A549 (cell line): ENCODE measurements around the gene MAP7D1. TPM values are rescaled to one million over a fixed set of nuclear protein-coding genes. Genes with fewer than 3 reads are reported as not detected.

Source experiments
- ATAC-seq, 2 experiments: fragments of 200-7000 bp in 1 of 2; fragments of >200 bp in 1 of 2; cut with Nextera tagmentation in 1 of 2; cut with Tn5 transposase in 1 of 2; 3 replicates each; pipeline versions ENCODE4 v1.8.0 to v1.9.1; 2018 to 2020; ENCODE audit warnings: mild to moderate bottlenecking in 1 of 2, moderate library complexity in 1 of 2
- CTCF ChIA-PET: fragments of 300-600 bp; sonication (Branson Sonifier 250); formaldehyde crosslinking; extraction: SDS; loops from one replicate; lab custom pipeline; 2021; ENCODE audit warnings: antibody characterized with exemption, inconsistent platforms; lab: Yijun Ruan, JAX
- POLR2A ChIA-PET: fragments of 350-600 bp; formaldehyde crosslinking; extraction: SDS; loops from one replicate; lab custom pipeline; 2021; ENCODE audit warnings: antibody characterized with exemption, inconsistent platforms; lab: Yijun Ruan, JAX
- DNase-seq, 2 experiments: peaks; one replicate each; pipeline versions ENCODE4 v3.0.0 to v3.0.0-alpha.2; 2011 to 2016; ENCODE audit warnings: low read depth in 1 of 2, low spot score in 1 of 2
- FAIRE-seq: peaks from 2 replicates; lab custom pipeline; 2011; peaks lifted over from hg19 to GRCh38; lab: Jason Lieb, UNC
- H3K27ac ChIP-seq, 2 experiments: fragments of >200 bp; sonication (Bioruptor Twin); formaldehyde crosslinking; 3 replicates each; pipeline ENCODE4 v1.5.1; 2016 to 2017
- H3K4me1 ChIP-seq: fragments of >200 bp; sonication (Bioruptor Twin); formaldehyde crosslinking; 3 replicates; pipeline ENCODE4 v1.6.1; 2016
- H3K4me2 ChIP-seq: fragments of >200 bp; sonication (Bioruptor Twin); formaldehyde crosslinking; 3 replicates; pipeline ENCODE4 v1.6.1; 2016
- H3K4me3 ChIP-seq: fragments of >200 bp; sonication (Bioruptor Twin); formaldehyde crosslinking; 3 replicates; pipeline ENCODE4 v1.5.1; 2016
- H3K9me3 ChIP-seq: fragments of >200 bp; sonication (Bioruptor Twin); formaldehyde crosslinking; 3 replicates; pipeline ENCODE4 v1.6.1; 2016
- CBX2 ChIP-seq: fragments of 200-600 bp; sonication (generic); IDR thresholded peaks from 2 replicates; pipeline ENCODE4 v1.6.1; 2016; ENCODE audit warnings: low read depth, mild to moderate bottlenecking, borderline replicate concordance
- EP300 ChIP-seq, 2 experiments: fragments of >200 bp; sonication (Bioruptor Twin); formaldehyde crosslinking; IDR thresholded peaks; 2 replicates in 1 of 2; 3 replicates in 1 of 2; pipeline ENCODE4 v1.6.1; 2016 to 2017
- FOSB ChIP-seq: fragments of 250-450 bp; sonication (Bioruptor Pico); IDR thresholded peaks from 2 replicates; pipeline ENCODE4 v1.5.0; 2020; ENCODE audit warnings: mild to moderate bottlenecking, moderate library complexity
- FOSL2 ChIP-seq, 2 experiments: fragments of 450-650 bp in 1 of 2; fragments of >200 bp in 1 of 2; sonication (Bioruptor Twin) in 1 of 2; formaldehyde crosslinking; IDR thresholded peaks; 2 replicates each; pipeline versions ENCODE4 v1.5.0 to v1.6.1; 2016 to 2020; ENCODE audit warnings: mild to moderate bottlenecking in 1 of 2, moderate library complexity in 1 of 2
- FOXS1 ChIP-seq: fragments of 250-450 bp; sonication (Bioruptor Pico); IDR thresholded peaks from 2 replicates; pipeline ENCODE4 v1.5.0; 2020; ENCODE audit warnings: mild to moderate bottlenecking, moderate library complexity
- HOXA7 ChIP-seq: fragments of 250-450 bp; sonication (Bioruptor Pico); IDR thresholded peaks from 2 replicates; pipeline ENCODE4 v1.5.0; 2020; ENCODE audit warnings: mild to moderate bottlenecking, moderate library complexity
- HOXB13 ChIP-seq: fragments of 250-450 bp; sonication (Bioruptor Pico); IDR thresholded peaks from 2 replicates; pipeline ENCODE4 v1.5.0; 2020; ENCODE audit warnings: low read depth, mild to moderate bottlenecking, moderate library complexity
- HOXB5 ChIP-seq: fragments of 250-450 bp; sonication (Bioruptor Pico); IDR thresholded peaks from 2 replicates; pipeline ENCODE4 v1.5.0; 2020; ENCODE audit warnings: mild to moderate bottlenecking, moderate library complexity
- JUNB ChIP-seq: fragments of >200 bp; sonication (Bioruptor Twin); formaldehyde crosslinking; IDR thresholded peaks from 2 replicates; pipeline ENCODE4 v1.6.1; 2016
- KDM1A ChIP-seq: fragments of 200-600 bp; sonication (generic); IDR thresholded peaks from 2 replicates; pipeline ENCODE4 v1.6.1; 2016; ENCODE audit warnings: low read depth, mild to moderate bottlenecking
- MAFK ChIP-seq: fragments of 450-650 bp; IDR thresholded peaks from 2 replicates; pipeline ENCODE4 v1.6.1; 2014; ENCODE audit not compliant: partially characterized antibody
- MYC ChIP-seq: IDR thresholded peaks from 2 replicates; pipeline ENCODE4 v1.6.1; 2012; ENCODE audit warnings: mild to moderate bottlenecking, inconsistent platforms, low read length, improper control_type of control experiment, borderline replicate concordance
- NPAS2 ChIP-seq: fragments of 250-450 bp; sonication (Bioruptor Pico); IDR thresholded peaks from 2 replicates; pipeline ENCODE4 v1.8.0; 2022; ENCODE audit warnings: mild to moderate bottlenecking, moderate library complexity, borderline replicate concordance
- RAD21 ChIP-seq, 2 experiments: fragments of >200 bp in 1 of 2; sonication (Bioruptor Twin) in 1 of 2; formaldehyde crosslinking in 1 of 2; IDR thresholded peaks in 1 of 2; conservative IDR thresholded peaks in 1 of 2; 2 replicates in 1 of 2; 3 replicates in 1 of 2; pipeline ENCODE4 v1.6.1; 2012 to 2018; ENCODE audit warnings: inconsistent platforms in 1 of 2
- RARB ChIP-seq: fragments of 250-450 bp; sonication (Bioruptor Pico); IDR thresholded peaks from 2 replicates; pipeline ENCODE4 v1.8.0; 2021; ENCODE audit warnings: mild to moderate bottlenecking, moderate library complexity
- RCOR1 ChIP-seq: fragments of 150-350 bp; IDR thresholded peaks from 2 replicates; pipeline ENCODE4 v1.6.1; 2014; ENCODE audit warnings: antibody characterized with exemption, low read length, low read depth
- RNF2 ChIP-seq: fragments of 200-600 bp; sonication (generic); IDR thresholded peaks from 2 replicates; pipeline ENCODE4 v1.6.1; 2016; ENCODE audit warnings: low read depth, mild to moderate bottlenecking, antibody characterized with exemption, moderate library complexity, borderline replicate concordance
- SMC3 ChIP-seq: fragments of >200 bp; sonication (Bioruptor Twin); formaldehyde crosslinking; IDR thresholded peaks from 3 replicates; pipeline ENCODE4 v1.6.1; 2018; ENCODE audit warnings: inconsistent platforms
- TP53 ChIP-seq: fragments of 250-450 bp; sonication (Bioruptor Pico); IDR thresholded peaks from 2 replicates; pipeline ENCODE4 v1.5.0; 2021; ENCODE audit warnings: mild to moderate bottlenecking, moderate library complexity
- ZC3H11A ChIP-seq: fragments of 450-650 bp; IDR thresholded peaks from 2 replicates; pipeline ENCODE4 v1.6.1; 2014; ENCODE audit warnings: antibody characterized with exemption, mild to moderate bottlenecking
- WGBS: methylation state at CpG from one replicate; pipeline ENCODE4 v1.1.6; 2017; ENCODE audit errors: missing lambda C conversion rate; 5-methylcytosine and 5-hydroxymethylcytosine counted together
- polyA plus RNA-seq, 4 experiments: library from polyadenylated mRNA; depleted of rRNA in 3 of 4; stranded (reverse); fragments of >200 nt; fragmentation: RNase III in 1 of 4; extraction: RNeasy Plus Mini Kit Qiagen cat#74134 plus additional on column Dnase treatment in 1 of 4; gene quantifications; 2 replicates in 3 of 4; 3 replicates in 1 of 4; pipeline ENCODE4 v1.2.3, GENCODE V29; 2011 to 2017
- TF ChIP-seq, protein P1 (sequence below): fragments of 200-600 bp; sonication (generic); IDR thresholded peaks from 2 replicates; pipeline ENCODE4 v1.6.1; 2016; ENCODE audit warnings: antibody characterized with exemption, mild to moderate bottlenecking, moderate library complexity
- TF ChIP-seq, protein P2 (sequence below): IDR thresholded peaks from 2 replicates; pipeline ENCODE4 v1.6.1; 2012
- TF ChIP-seq, protein P3 (sequence below): fragments of >200 bp; sonication (Bioruptor Twin); formaldehyde crosslinking; IDR thresholded peaks from 3 replicates; pipeline ENCODE4 v1.6.1; 2016
- TF ChIP-seq, protein P4 (sequence below): fragments of >200 bp; sonication (Bioruptor Twin); formaldehyde crosslinking; IDR thresholded peaks from 3 replicates; pipeline ENCODE4 v1.5.1; 2016

The MAP7D1 gene
- polyA plus RNA-seq, 2 of the 4 experiments (the other 2 are of a cell fraction), result 16.4 to 74.9 TPM

DNA sequence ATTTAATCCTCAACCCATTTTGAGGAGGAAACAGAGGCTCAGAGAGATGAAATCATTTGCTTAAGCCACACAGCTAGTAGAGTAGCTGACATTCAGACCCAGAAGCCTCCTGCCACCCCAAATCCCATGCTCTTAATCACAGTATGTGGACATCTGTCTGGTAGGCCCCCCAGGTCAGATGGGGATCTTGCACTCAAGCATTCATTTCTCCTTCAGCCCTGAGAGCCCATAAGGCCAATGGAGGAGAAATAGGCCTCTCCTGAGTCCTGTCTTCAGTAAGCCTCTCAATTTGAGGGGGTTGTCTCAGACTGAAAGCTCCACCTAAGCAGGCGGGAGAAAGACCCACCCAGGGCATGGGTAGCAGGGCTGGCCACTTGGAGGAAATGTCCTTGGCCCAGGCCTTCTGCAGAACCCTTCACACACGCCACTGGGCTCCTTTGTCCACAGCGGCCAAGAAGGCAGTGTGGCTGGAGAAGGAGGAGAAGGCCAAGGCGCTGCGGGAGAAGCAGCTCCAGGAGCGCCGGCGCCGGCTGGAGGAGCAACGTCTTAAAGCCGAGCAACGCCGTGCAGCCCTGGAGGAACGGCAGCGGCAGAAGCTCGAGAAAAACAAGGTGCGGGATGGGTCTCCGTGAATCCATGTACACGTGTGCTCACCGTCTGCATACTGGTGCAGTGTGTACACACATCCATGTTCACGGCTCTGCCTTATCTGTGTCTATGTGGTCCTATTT lies 16.2 kb downstream of the MAP7D1 start:
- ATAC-seq (no peak), DNase-seq (no peak), FAIRE-seq (no peak)
- TF ChIP-seq EP300 (IDR thresholded peaks at IDR 0.05), result no peak
- TF ChIP-seq RAD21 (conservative IDR thresholded peaks at IDR 0.05 in 1 of 2, IDR thresholded peaks at IDR 0.05 in 1 of 2), result no peak
- no peak for TF ChIP-seq FOSL2 (IDR thresholded peaks at IDR 0.05)
- no peak for TF ChIP-seq FOSL2 (CRISPR knock-in tag; IDR thresholded peaks at IDR 0.05)
- TF ChIP-seq HOXA7 (CRISPR knock-in tag), result no peak
- TF ChIP-seq, protein P1, sequence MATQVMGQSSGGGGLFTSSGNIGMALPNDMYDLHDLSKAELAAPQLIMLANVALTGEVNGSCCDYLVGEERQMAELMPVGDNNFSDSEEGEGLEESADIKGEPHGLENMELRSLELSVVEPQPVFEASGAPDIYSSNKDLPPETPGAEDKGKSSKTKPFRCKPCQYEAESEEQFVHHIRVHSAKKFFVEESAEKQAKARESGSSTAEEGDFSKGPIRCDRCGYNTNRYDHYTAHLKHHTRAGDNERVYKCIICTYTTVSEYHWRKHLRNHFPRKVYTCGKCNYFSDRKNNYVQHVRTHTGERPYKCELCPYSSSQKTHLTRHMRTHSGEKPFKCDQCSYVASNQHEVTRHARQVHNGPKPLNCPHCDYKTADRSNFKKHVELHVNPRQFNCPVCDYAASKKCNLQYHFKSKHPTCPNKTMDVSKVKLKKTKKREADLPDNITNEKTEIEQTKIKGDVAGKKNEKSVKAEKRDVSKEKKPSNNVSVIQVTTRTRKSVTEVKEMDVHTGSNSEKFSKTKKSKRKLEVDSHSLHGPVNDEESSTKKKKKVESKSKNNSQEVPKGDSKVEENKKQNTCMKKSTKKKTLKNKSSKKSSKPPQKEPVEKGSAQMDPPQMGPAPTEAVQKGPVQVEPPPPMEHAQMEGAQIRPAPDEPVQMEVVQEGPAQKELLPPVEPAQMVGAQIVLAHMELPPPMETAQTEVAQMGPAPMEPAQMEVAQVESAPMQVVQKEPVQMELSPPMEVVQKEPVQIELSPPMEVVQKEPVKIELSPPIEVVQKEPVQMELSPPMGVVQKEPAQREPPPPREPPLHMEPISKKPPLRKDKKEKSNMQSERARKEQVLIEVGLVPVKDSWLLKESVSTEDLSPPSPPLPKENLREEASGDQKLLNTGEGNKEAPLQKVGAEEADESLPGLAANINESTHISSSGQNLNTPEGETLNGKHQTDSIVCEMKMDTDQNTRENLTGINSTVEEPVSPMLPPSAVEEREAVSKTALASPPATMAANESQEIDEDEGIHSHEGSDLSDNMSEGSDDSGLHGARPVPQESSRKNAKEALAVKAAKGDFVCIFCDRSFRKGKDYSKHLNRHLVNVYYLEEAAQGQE, result no peak
- no peak for TF ChIP-seq RARB (CRISPR knock-in tag)
- TF ChIP-seq, protein P2, sequence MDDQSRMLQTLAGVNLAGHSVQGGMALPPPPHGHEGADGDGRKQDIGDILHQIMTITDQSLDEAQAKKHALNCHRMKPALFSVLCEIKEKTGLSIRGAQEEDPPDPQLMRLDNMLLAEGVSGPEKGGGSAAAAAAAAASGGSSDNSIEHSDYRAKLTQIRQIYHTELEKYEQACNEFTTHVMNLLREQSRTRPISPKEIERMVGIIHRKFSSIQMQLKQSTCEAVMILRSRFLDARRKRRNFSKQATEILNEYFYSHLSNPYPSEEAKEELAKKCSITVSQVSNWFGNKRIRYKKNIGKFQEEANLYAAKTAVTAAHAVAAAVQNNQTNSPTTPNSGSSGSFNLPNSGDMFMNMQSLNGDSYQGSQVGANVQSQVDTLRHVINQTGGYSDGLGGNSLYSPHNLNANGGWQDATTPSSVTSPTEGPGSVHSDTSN, result no peak
- TF ChIP-seq HOXB13, result no peak
- no peak for TF ChIP-seq RNF2
- no peak for TF ChIP-seq MAFK
- TF ChIP-seq TP53 (CRISPR knock-in tag), result no peak
- TF ChIP-seq FOSB, result no peak
- no peak for TF ChIP-seq KDM1A
- no peak for TF ChIP-seq ZC3H11A
- TF ChIP-seq FOXS1 (CRISPR knock-in tag), result no peak
- TF ChIP-seq CBX2, result no peak
- TF ChIP-seq, protein P3, sequence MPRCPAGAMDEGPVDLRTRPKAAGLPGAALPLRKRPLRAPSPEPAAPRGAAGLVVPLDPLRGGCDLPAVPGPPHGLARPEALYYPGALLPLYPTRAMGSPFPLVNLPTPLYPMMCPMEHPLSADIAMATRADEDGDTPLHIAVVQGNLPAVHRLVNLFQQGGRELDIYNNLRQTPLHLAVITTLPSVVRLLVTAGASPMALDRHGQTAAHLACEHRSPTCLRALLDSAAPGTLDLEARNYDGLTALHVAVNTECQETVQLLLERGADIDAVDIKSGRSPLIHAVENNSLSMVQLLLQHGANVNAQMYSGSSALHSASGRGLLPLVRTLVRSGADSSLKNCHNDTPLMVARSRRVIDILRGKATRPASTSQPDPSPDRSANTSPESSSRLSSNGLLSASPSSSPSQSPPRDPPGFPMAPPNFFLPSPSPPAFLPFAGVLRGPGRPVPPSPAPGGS, result no peak
- ChIA-PET POLR2A (interaction anchor here (0.7 kb wide), 1 partner anchor 16 kb away, joined by 4 read pairs; the partner anchor contains the start of gene MAP7D1), CTCF (interaction anchor here (0.9 to 8.0 kb wide), 8 partner anchors 9 to 114 kb away, joined by 3 to 54 read pairs (median 4); partner anchors contain the start of gene MAP7D1)
- Histone ChIP-seq H3K4me3 (no peak overlapping the region), H3K9me3 (no peaks in the 10 kb centered on the region), H3K4me1 (peaks cover 18% of the 10 kb centered on the region), H3K4me2 (peak overlapping the region; percentile 42), H3K27ac (peak overlapping the region; percentile 53 to 82)
- 95% methylated on average over 20 of the region's 21 CpGs for WGBS

DNA sequence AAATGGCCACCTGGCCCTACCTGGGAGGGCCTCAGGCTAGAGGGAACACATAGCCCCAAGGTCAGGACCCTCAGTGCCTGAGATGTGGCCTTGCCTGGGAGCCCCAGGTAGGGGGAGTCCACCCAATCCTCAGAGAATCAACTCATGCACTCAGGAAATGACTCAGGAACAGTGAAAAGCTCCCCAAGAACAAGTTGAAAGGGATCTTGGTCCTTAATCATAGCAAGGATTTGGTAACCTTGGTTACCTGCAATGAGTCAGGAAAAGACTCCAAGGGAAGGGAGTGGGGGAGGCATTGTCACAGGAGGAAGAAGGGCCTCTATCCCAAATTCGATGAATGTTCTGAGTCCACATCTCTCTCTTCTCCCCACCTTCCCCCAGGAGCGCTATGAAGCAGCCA lies 17.0 kb downstream of the MAP7D1 start:
- POLR2A ChIA-PET, result interaction anchor here (0.7 kb wide), 1 partner anchor 17 kb away, joined by 4 read pairs; the partner anchor contains the start of gene MAP7D1
- H3K4me1 ChIP-seq, result peaks cover 18% of the 10 kb centered on the region
- TF ChIP-seq, protein P4, sequence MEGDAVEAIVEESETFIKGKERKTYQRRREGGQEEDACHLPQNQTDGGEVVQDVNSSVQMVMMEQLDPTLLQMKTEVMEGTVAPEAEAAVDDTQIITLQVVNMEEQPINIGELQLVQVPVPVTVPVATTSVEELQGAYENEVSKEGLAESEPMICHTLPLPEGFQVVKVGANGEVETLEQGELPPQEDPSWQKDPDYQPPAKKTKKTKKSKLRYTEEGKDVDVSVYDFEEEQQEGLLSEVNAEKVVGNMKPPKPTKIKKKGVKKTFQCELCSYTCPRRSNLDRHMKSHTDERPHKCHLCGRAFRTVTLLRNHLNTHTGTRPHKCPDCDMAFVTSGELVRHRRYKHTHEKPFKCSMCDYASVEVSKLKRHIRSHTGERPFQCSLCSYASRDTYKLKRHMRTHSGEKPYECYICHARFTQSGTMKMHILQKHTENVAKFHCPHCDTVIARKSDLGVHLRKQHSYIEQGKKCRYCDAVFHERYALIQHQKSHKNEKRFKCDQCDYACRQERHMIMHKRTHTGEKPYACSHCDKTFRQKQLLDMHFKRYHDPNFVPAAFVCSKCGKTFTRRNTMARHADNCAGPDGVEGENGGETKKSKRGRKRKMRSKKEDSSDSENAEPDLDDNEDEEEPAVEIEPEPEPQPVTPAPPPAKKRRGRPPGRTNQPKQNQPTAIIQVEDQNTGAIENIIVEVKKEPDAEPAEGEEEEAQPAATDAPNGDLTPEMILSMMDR, result no peak
- TF ChIP-seq RCOR1, result no peak
- no peak for TF ChIP-seq FOXS1 (CRISPR knock-in tag)
- TF ChIP-seq JUNB, result no peak
- no peak for TF ChIP-seq HOXB5 (CRISPR knock-in tag)
- no peak for TF ChIP-seq SMC3
- TF ChIP-seq NPAS2 (CRISPR knock-in tag), result no peak
- no peak for TF ChIP-seq MYC
- TF ChIP-seq FOSB, result no peak
- CTCF ChIA-PET, result interaction anchor here (1.3 to 8.0 kb wide), 7 partner anchors 9 to 113 kb away, joined by 3 to 54 read pairs (median 5); partner anchors contain the start of gene MAP7D1
- H3K4me3 ChIP-seq, result no peak overlapping the region
- H3K27ac ChIP-seq, result peak overlapping the region; percentile 58 to 82
- FAIRE-seq, result no peak
- H3K4me2 ChIP-seq, result peak overlapping the region; percentile 42
- DNase-seq, result peak in 1 of 2 experiments; percentile 42
- WGBS, result 60% methylated on average over 2 of the region's 2 CpGs
- ATAC-seq, result peak; percentile 58 to 67
- H3K9me3 ChIP-seq, result no peaks in the 10 kb centered on the region
